ENCODE data around the gene TSPAN16. TPM values are rescaled to one million over a fixed set of nuclear protein-coding genes. Genes with fewer than 3 reads are reported as not detected.
A peak's percentile ranks its signal among the peaks of the same experiment; 100 is the strongest.
"Not testable (repeated sequence)": the region's sequence is repeated elsewhere in the genome, so short reads cannot be mapped to it uniquely, and the experiment has no call there.

TSPAN16 gene
- total RNA-seq, 2 donors from 2014 or later, result not detected

DNA sequence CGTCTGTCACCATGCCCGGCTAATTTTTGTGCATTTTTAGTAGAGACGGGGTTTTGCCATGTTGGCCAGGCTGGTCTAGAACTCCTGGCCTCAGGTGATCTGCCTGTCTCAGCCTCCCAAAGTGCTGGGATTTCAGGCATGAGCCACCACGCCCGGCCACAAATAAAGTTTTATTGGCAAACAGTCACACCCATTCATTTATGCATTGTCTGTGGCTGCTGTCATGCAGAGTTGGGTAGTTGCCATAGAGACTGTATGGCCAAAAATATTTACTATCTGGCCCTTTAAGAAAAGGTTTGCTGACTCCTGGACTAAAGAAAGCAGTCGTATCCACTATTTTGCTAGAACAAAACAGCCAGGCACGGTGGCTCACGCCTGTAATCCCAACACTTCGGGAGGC, 37.9 kb downstream of the TSPAN16 start:
- H3K27me3 Mint-ChIP-seq; H3K36me3 Mint-ChIP-seq; ATAC-seq; H3K9me3 Mint-ChIP-seq; DNase-seq (ENCODE audit: low spot score); H3K27ac Mint-ChIP-seq; H3K4me3 Mint-ChIP-seq: not testable (repeated sequence)
- H3K4me1 Mint-ChIP-seq (ENCODE audit: low read depth in 2 of 2), result peaks cover 9 to 15% of the 10 kb centered on the region in 2 donors

DNA sequence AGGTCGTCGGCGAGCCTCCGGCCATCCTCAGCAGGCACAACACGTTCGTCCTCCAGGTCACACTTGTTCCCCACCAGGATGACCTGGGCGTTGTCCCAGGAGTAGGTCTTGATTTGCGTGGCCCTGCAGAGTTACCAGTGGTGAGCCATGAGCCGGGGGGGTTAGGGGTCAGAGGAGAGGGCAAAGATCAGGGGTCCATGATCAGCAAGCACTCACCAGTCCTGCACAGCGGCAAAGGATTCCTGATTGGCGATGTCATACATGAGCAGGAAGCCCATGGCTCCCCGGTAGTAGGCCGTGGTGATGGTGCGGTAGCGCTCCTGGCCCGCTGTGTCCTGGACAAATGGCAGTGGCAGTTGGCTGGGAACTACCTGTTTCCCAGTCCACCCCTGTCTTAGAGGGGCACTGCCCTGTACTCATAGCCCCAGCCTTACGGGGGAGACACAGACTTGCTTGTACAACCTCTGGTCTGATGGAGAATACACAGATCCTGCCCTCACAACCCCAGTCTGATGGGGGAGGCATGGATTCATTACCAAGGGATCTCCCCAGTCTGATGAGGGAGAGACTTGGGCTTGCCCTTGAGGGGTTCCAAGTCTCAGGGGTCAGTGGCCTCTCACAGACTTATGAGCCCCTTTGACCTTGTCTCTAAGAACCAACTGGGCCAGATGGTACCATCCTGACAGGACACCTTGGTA, 39.6 kb downstream of the TSPAN16 start:
- H3K9me3 Mint-ChIP-seq, result no peaks in the 10 kb centered on the region
- ATAC-seq, result no peak
- H3K36me3 Mint-ChIP-seq, result no peaks in the 10 kb centered on the region
- no peak overlapping the region for H3K4me3 Mint-ChIP-seq
- DNase-seq (ENCODE audit: low spot score), result no peak
- H3K27ac Mint-ChIP-seq, result no peak overlapping the region
- peaks cover 10 to 19% of the 10 kb centered on the region in 2 donors for H3K4me1 Mint-ChIP-seq (ENCODE audit: low read depth in 2 of 2)
- H3K27me3 Mint-ChIP-seq, result no peaks in the 10 kb centered on the region

DNA sequence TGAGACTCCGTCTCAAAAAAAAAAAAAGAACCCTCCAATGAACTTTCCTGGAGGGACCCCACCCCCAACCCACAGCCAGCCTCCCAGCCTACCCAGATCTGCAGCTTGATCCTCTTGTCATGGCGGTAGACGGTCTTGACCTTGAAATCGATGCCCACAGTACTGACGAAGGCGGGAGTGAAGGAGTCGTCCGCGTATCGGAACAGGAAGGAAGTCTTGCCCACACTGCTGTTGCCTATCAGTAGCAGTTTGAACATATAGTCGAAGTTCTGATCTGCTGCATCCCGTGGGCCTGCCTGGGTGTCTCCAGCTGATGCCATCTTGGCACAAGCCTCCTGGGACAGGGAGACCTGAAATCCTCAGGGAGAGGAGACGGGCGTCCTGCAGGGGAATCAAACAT, 41.1 kb downstream of the TSPAN16 start:
- H3K36me3 Mint-ChIP-seq, result no peaks in the 10 kb centered on the region
- H3K4me1 Mint-ChIP-seq (ENCODE audit: low read depth in 2 of 2), result peaks cover 10 to 19% of the 10 kb centered on the region in 2 donors
- no peaks in the 10 kb centered on the region for H3K27me3 Mint-ChIP-seq
- ATAC-seq, result peak; percentile 43 to 55
- H3K27ac Mint-ChIP-seq, result peak overlapping the region in 1 of 2 donors; percentile 51
- peak overlapping the region; percentile 68 for H3K4me3 Mint-ChIP-seq
- DNase-seq (ENCODE audit: low spot score), result no peak
- H3K9me3 Mint-ChIP-seq, result no peaks in the 10 kb centered on the region

DNA sequence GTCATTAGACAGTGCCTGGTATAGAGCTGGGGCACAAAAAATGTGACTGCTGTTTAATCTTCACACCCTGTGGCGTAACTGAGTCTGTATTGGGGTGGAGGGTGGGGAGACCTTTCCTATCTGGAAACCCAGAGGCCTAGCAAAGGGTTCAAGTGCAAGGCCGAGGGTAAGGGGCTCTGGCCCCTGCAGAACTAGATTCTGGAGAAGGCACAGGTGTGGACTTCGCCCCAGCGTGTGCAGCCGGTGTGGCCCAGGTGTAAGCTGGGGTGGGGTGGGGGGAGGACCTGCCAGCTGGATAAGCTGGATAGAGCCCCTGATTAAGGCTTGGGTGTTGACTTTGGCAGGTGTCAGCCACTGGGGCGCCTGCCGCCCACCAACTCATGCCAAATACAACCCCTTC, 42.2 kb downstream of the TSPAN16 start:
- Mint-ChIP-seq H3K27me3 (no peaks in the 10 kb centered on the region), H3K36me3 (no peaks in the 10 kb centered on the region), H3K27ac (peak overlapping the region in 1 of 2 donors; percentile 58), H3K9me3 (no peaks in the 10 kb centered on the region), H3K4me1 (ENCODE audit: low read depth in 2 of 2) (peaks cover 10 to 19% of the 10 kb centered on the region in 2 donors), H3K4me3 (peak overlapping the region; percentile 52)
- no peak for ATAC-seq
- DNase-seq (ENCODE audit: low spot score), result no peak

DNA sequence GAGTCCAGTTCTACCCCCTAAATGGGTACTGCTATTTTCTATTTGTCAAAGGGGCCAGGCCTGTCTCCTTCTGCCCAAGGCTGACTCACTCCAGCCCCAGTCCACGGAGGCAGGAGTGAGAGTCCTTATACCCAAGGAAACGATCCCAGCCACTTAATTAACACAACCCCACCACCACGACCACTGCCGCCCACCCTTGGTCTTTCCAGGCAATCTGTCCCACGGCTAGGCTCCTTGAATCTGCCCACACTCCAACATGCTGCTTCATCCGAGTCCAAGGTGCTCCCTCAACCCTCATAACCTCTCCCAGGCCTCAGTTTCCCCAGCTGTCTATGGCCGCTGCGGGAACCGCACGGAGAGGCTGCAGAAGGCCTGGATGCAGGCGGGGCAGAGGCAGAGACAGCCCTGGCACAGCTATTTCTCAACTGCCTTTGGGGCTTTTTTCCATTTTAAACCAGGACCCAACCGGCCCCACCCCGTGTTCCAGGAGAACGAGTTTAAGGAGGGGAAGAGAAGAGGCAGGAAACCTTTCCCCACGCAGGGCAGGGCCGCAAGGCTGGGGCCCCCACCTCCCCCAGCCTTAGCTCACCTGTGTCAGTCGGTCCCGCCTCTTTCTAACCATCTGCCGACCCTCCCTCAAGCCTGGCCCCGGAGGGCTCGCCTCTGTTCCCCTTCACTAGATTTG, 42.8 kb downstream of the TSPAN16 start:
- Mint-ChIP-seq H3K4me3 (peak overlapping the region; percentile 74), H3K4me1 (ENCODE audit: low read depth in 2 of 2) (peaks cover 10 to 19% of the 10 kb centered on the region in 2 donors), H3K36me3 (no peaks in the 10 kb centered on the region), H3K27me3 (no peaks in the 10 kb centered on the region), H3K27ac (peak overlapping the region in 1 of 2 donors; percentile 63), H3K9me3 (no peaks in the 10 kb centered on the region)
- ATAC-seq, result no peak
- DNase-seq (ENCODE audit: low spot score), result no peak

DNA sequence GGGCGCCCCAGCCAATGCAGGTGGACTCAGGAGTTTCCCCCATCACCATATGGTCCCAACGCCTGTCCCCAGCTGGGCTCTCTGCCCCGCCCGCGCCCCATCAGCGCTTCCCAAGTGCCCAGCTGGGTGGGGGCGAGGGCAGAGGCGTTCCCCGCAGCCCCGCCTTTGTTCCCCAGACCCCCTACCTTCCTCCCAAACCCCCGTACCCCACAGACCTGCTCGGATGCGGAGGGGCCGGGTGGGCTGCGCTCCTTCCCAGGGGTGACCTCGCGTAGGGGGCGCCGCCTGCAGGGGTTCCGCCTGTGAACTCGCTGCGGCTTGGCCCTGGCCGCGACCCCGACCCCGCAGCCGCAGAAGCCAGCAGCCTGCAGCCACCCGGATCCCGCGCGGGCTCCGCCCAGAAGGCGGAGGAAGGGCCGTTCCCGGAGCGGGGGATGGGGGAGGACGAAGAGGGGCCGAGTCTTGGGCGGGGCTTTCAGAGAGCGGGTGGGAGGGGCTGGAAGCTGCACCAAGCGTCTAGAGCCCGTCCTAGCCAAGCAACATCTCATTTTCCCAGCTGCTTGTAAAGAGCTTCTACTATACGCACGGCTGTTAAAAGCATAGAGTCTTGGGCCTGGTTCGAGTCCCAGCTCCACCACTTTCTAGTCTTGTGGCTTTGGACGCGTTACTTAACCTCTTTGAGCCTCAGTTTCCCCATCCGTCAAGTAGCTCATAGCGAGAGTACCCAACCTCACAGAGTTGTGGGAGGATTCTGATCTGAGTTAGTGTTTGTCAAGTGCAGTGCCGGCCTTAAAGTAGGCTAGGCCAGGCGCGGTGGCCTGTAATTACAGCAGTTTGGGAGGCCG, 43.5 kb downstream of the TSPAN16 start, which contains the start of gene RAB3D:
RAB3D (minus strand) TSS at position 404 of the 845 bp plus-strand sequence. CDS start 2,258 bp downstream, outside the sequence.
- H3K36me3 Mint-ChIP-seq, result no peaks in the 10 kb centered on the region
- peak within 1 kb of the TSS in 1 of 2 donors; percentile 63 for H3K27ac Mint-ChIP-seq

DNA sequence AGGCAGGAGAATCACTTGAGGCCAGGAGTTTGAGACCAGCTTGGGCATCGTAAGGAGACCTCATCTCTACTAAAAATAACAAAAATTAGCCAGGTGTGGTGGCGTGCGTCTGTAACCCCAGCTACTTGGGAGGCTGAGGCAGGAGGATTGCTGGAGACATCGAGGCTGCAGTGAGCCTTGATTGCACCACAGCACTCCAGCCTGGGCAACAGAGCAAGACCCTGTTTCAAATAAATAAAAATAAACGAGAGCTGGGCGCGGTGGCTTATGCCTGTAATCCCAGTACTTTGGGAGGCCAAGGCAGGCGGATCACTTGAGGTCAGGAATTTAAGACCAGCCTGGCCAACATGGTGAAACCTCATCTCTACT, 44.1 kb downstream of the TSPAN16 start:
- not testable (repeated sequence) for H3K27ac Mint-ChIP-seq; DNase-seq (ENCODE audit: low spot score); H3K9me3 Mint-ChIP-seq; H3K27me3 Mint-ChIP-seq; H3K36me3 Mint-ChIP-seq; ATAC-seq
- peaks cover 15 to 24% of the 10 kb centered on the region in 2 donors for H3K4me1 Mint-ChIP-seq (ENCODE audit: low read depth in 2 of 2)
- H3K4me3 Mint-ChIP-seq, result peak overlapping the region; percentile 74

More for the DNA sequence above, 43.5 kb downstream of the TSPAN16 start, which contains the start of gene RAB3D:
- ATAC-seq (peak; percentile 98 to 99), DNase-seq (ENCODE audit: low spot score) (peak; percentile 93)
- H3K4me1 Mint-ChIP-seq (ENCODE audit: low read depth in 2 of 2), result peaks cover 13 to 22% of the 10 kb centered on the region in 2 donors
- no peaks in the 10 kb centered on the region for H3K27me3 Mint-ChIP-seq
- peak within 1 kb of the TSS; percentile 74 for H3K4me3 Mint-ChIP-seq
- H3K9me3 Mint-ChIP-seq, result no peaks in the 10 kb centered on the region

DNA sequence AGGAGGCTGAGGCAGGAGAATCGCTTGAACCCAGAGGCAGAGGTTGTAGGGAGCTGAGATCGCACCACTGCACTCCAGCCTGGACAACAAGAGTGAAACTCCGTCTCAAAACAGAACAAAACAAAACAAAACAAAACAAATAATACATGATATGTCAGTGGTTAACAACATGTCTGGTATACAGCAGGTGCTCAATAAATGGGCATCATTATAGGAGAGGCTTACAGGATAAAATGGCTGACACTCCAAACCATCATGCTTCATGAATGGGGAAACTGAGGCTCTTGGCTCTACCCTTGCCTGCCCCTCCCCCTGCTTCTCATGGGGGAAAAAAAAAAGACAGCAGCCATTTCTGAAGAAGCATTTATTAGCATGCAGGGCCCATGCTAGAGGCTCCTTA, 46.5 kb downstream of the TSPAN16 start:
- H3K9me3 Mint-ChIP-seq, result no peaks in the 10 kb centered on the region
- no peaks in the 10 kb centered on the region for H3K27me3 Mint-ChIP-seq
- no peak overlapping the region for H3K27ac Mint-ChIP-seq
- H3K36me3 Mint-ChIP-seq, result no peaks in the 10 kb centered on the region
- DNase-seq (ENCODE audit: low spot score), result no peak
- ATAC-seq, result no peak
- H3K4me3 Mint-ChIP-seq, result no peak overlapping the region
- peaks cover 31 to 39% of the 10 kb centered on the region in 2 donors for H3K4me1 Mint-ChIP-seq (ENCODE audit: low read depth in 2 of 2)

DNA sequence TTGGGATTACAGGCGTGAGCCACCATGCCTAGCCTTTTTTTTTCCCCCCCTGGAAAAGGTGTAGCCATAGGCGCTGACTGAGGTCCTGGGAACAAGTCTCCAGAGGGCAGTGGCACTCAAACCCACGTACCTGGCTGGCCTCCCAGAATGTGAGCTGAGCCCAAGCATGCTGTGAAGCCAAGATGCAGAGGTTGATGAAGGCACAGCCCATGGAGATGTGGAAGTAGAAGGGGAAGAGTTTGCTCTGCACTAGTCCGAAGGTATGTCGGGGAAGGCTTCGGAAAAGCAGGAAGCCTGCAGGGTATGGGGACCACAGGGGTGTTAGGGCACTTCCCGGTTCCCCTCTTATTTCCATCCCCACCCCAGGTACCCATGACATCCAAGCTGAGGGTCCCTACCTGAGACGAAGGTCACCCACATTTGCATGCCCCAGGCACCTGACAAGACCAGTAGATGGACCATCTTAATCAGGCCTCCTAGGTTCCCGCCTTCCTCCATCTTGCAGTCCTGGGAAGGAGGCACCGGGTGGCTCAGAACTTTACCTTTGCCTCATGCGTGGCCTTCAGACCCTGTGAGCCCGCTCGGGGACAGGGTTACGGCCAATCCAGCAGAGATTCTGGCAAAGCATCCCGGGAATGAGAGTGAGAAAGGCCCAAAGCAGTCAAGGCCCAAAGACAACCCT, 49.3 kb downstream of the TSPAN16 start:
- H3K9me3 Mint-ChIP-seq, result no peaks in the 10 kb centered on the region
- DNase-seq (ENCODE audit: low spot score) (no peak), ATAC-seq (no peak)
- peaks cover 24 to 26% of the 10 kb centered on the region in 2 donors for H3K4me1 Mint-ChIP-seq (ENCODE audit: low read depth in 2 of 2)
- peak overlapping the region; percentile 97 for H3K4me3 Mint-ChIP-seq
- no peaks in the 10 kb centered on the region for H3K36me3 Mint-ChIP-seq
- H3K27me3 Mint-ChIP-seq, result no peaks in the 10 kb centered on the region
- peak overlapping the region; percentile 93 to 99 for H3K27ac Mint-ChIP-seq

DNA sequence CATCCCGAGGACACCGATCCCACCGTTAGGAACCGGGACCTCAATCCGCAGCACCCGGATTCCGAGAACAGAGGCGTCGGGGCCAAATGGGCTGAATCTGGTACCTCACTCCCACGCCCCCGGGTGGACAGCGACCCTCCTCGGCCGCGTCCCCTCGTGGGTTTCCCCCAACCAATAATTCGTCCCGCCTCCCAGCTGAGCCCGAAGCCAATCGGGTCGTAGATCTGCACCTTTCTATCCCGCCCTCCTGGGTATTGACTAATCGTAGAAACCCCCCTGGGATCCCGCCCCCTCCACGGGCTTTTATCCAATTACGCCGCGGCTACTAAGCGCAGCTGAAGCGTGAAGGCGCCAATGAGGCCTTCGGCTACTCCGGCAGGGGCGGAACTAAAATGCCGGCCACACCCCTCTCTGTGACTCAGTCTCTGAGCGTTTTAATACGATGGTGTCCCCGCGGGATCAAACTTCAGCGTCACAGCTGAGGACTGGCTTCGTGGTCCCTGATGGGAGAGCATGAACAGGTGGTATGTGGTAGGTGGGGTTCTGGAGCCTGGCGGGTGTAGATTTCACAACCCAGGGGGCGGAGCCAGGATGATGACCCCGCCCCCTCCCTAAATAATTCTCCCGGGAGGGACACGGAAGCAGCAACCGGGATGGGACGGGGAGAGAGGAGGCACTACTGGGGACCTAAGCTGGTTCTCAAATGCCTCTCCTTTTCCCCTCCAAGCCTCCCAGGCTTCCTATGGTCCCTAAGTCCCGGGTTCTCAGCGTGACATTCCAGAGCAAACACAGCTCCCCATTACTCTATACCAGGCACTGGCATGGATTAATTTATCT, 50.4 kb downstream of the TSPAN16 start, which contains the start of the genes CCDC159 and TMEM205:
CCDC159 (plus strand) TSS at position 416 of the 837 bp plus-strand sequence; CDS start at position 504, 88 bp downstream.
TMEM205 (minus strand) TSS at position 165 of the 837 bp plus-strand sequence. CDS start 649 bp downstream, outside the sequence.
- Mint-ChIP-seq H3K27ac (peak within 1 kb of the TSS; percentile 93 to 99), H3K27me3 (no peaks in the 10 kb centered on the region), H3K36me3 (no peaks in the 10 kb centered on the region), H3K4me1 (ENCODE audit: low read depth in 2 of 2) (peaks cover 24 to 26% of the 10 kb centered on the region in 2 donors), H3K9me3 (no peaks in the 10 kb centered on the region), H3K4me3 (peak within 1 kb of the TSS; percentile 97)
- ATAC-seq (peak; percentile 97 to 98), DNase-seq (ENCODE audit: low spot score) (peak; percentile 99)

DNA sequence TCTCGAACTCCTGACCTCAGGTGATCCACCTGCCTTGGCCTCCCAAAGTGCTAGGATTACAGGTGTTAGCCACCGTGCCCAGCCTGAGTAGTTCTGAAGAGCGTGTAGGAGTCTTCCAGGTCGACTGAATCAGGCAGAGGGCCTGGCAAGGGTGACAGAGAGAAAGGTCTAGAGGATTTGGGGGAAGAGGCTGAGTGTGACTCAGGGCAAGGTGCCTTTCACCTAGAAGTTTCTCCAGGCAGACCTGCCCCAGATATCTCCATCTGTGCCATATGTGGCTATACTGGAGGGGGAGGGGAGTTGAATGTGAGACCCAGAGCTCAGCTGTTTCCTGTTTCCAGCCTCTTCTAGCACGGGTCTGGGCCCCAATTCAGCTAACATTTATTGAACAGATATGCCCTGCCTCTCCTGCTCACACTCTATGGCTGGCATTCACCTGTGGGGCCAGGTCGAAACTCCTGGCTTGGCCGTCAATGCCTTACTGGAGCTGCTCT, 51.6 kb downstream of the TSPAN16 start:
- Mint-ChIP-seq H3K27ac (peak overlapping the region; percentile 93 to 99), H3K9me3 (no peaks in the 10 kb centered on the region), H3K4me1 (ENCODE audit: low read depth in 2 of 2) (peaks cover 24 to 26% of the 10 kb centered on the region in 2 donors)

DNA sequence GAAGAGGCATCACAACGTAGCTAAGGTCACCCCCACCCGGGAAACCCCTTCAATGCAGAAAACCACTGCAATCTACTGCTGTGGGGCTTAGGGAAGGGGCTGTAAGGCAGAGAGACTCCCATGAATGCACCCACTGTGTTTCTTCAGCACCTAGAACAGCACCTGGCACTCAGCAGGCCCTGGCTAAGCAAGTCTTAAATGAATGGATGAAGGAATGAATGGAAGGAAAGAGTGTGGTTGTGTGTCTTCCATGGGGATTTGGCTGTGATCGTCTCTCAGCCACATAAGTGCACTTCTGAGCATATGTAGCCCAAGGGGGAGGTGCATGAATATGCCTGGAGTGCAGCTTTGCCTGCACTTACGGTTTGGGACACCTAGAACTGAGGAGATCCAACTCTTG, 53.2 kb downstream of the TSPAN16 start:
- H3K36me3 Mint-ChIP-seq, result no peaks in the 10 kb centered on the region
- H3K4me1 Mint-ChIP-seq (ENCODE audit: low read depth in 2 of 2), result peaks cover 24 to 26% of the 10 kb centered on the region in 2 donors
- H3K27me3 Mint-ChIP-seq, result no peaks in the 10 kb centered on the region
- no peaks in the 10 kb centered on the region for H3K9me3 Mint-ChIP-seq
- no peak overlapping the region for H3K4me3 Mint-ChIP-seq
- ATAC-seq (no peak), DNase-seq (ENCODE audit: low spot score) (no peak)
- H3K27ac Mint-ChIP-seq, result no peak overlapping the region

More for the DNA sequence above, 51.6 kb downstream of the TSPAN16 start:
- Mint-ChIP-seq H3K36me3 (no peaks in the 10 kb centered on the region), H3K27me3 (no peaks in the 10 kb centered on the region), H3K4me3 (peak overlapping the region; percentile 97)
- no peak for ATAC-seq
- DNase-seq (ENCODE audit: low spot score), result no peak
